ENCODE data around the gene PFKFB4.
"Not testable (repeated sequence)": the region's sequence is repeated elsewhere in the genome, so short reads cannot be mapped to it uniquely, and the experiment has no call there.

The PFKFB4 gene

GRCh38 chr3:48555949-48556795, 431 bp downstream of the PFKFB4 start:
- no peak for DNase-seq

- no peak for DNase-seq
These were observed 1.2 kb downstream of the PFKFB4 start for GRCh38 chr3:48555231-48555948.

- DNase-seq, result no peak
These were observed 2.4 kb downstream of the PFKFB4 start for GRCh38 chr3:48553886-48554845.

- no peak for DNase-seq
These were observed 3.2 kb downstream of the PFKFB4 start for GRCh38 chr3:48553361-48553760.

GRCh38 chr3:48552111-48552951, 4.3 kb downstream of the PFKFB4 start:
- no peak for DNase-seq

GRCh38 chr3:48551651-48552050, 5.0 kb downstream of the PFKFB4 start:
- DNase-seq, result not testable (repeated sequence)

GRCh38 chr3:48548729-48549705, 7.6 kb downstream of the PFKFB4 start:
- no peak for DNase-seq

GRCh38 chr3:48548126-48548525, 8.5 kb downstream of the PFKFB4 start:
- DNase-seq, result no peak

- DNase-seq, result no peak
These were observed 10.3 kb downstream of the PFKFB4 start for GRCh38 chr3:48546203-48546829.

GRCh38 chr3:48544141-48544540, 12.5 kb downstream of the PFKFB4 start:
- no peak for DNase-seq

- no peak for DNase-seq
These were observed 13.2 kb downstream of the PFKFB4 start for GRCh38 chr3:48543271-48543866.

GRCh38 chr3:48538451-48538850, 18.2 kb downstream of the PFKFB4 start:
- no peak for DNase-seq

- DNase-seq, result no peak
These were observed 19.8 kb downstream of the PFKFB4 start for GRCh38 chr3:48536785-48537184.

- DNase-seq, result no peak
These were observed 20.5 kb downstream of the PFKFB4 start for GRCh38 chr3:48536116-48536515.

GRCh38 chr3:48535578-48535977, 21.0 kb downstream of the PFKFB4 start:
- no peak for DNase-seq

GRCh38 chr3:48532977-48533337, 23.6 kb downstream of the PFKFB4 start:
- DNase-seq, result no peak

- no peak for DNase-seq
These were observed 24.2 kb downstream of the PFKFB4 start for GRCh38 chr3:48532271-48532976.

GRCh38 chr3:48530701-48531100, 25.9 kb downstream of the PFKFB4 start:
- not testable (repeated sequence) for DNase-seq

GRCh38 chr3:48528754-48529153, 27.8 kb downstream of the PFKFB4 start:
- no peak for DNase-seq

All from NCI-H1436 treated with DMSO at 0.1 percent for 48 hours (cell line).